Activated CD4-positive, alpha-beta T cell treated with anti-CD3 and anti-CD28 coated beads, Interleukin-10, Interleukin-2, amounts not matched to agents 100 ng/mL and 50 ng/mL, durations not matched to agents 16 hours and 8 hours (primary cell): ENCODE measurements around the gene TEX35.
A peak's percentile ranks its signal among the peaks of the same experiment; 100 is the strongest.

Experiments used
- DNase-seq: peaks from one replicate; pipeline ENCODE4 v3.0.0-alpha.2; 2020

The TEX35 gene

GRCh38 chr1:178527117-178527516, 14.2 kb downstream of the TEX35 start:
- DNase-seq, result no peak

- no peak for DNase-seq
Observed at GRCh38 chr1:178528228-178528952, 15.5 kb downstream of the TEX35 start.

GRCh38 chr1:178528953-178529335, 16.0 kb downstream of the TEX35 start:
- DNase-seq, result no peak

GRCh38 chr1:178529364-178530036, 16.6 kb downstream of the TEX35 start:
- no peak for DNase-seq

- no peak for DNase-seq
Observed at GRCh38 chr1:178530037-178530402, 17.1 kb downstream of the TEX35 start.

- DNase-seq, result no peak
Observed at GRCh38 chr1:178530502-178530901, 17.6 kb downstream of the TEX35 start.

GRCh38 chr1:178531887-178532286, 19.0 kb downstream of the TEX35 start:
- DNase-seq, result no peak

GRCh38 chr1:178532392-178532791, 19.5 kb downstream of the TEX35 start:
- peak; percentile 73 for DNase-seq

- DNase-seq, result no peak
Observed at GRCh38 chr1:178533121-178533946, 20.4 kb downstream of the TEX35 start.

- no peak for DNase-seq
Observed at GRCh38 chr1:178534137-178534868, 21.4 kb downstream of the TEX35 start.

- DNase-seq, result no peak
Observed at GRCh38 chr1:178536329-178536728, 23.4 kb downstream of the TEX35 start.

GRCh38 chr1:178536844-178537371, 24.0 kb downstream of the TEX35 start:
- DNase-seq, result no peak

- DNase-seq, result no peak
Observed at GRCh38 chr1:178537382-178538090, 24.6 kb downstream of the TEX35 start.

GRCh38 chr1:178538192-178538916, 25.4 kb downstream of the TEX35 start:
- no peak for DNase-seq

- DNase-seq, result no peak
Observed at GRCh38 chr1:178539291-178539690, 26.4 kb downstream of the TEX35 start.

- DNase-seq, result no peak
Observed at GRCh38 chr1:178540204-178540603, 27.3 kb downstream of the TEX35 start.

GRCh38 chr1:178540646-178541045, 27.7 kb downstream of the TEX35 start:
- DNase-seq, result no peak

GRCh38 chr1:178541379-178541778, 28.5 kb downstream of the TEX35 start:
- no peak for DNase-seq

GRCh38 chr1:178541829-178542553, 29.1 kb downstream of the TEX35 start:
- DNase-seq, result peak; percentile 61

GRCh38 chr1:178542554-178543289, 29.8 kb downstream of the TEX35 start:
- DNase-seq, result peak; percentile 90
